HG03159 (cell line): ENCODE results near the gene SEPTIN11.
"Not testable (repeated sequence)": the region's sequence is repeated elsewhere in the genome, so short reads cannot be mapped to it uniquely, and the experiment has no call there.

ENCODE experiments used
- ATAC-seq: cut with Tn5 transposase; IDR thresholded peaks from one replicate; pipeline ENCODE4 v1.9.1; 2021; ENCODE audit warnings: mild to moderate bottlenecking, moderate library complexity; ENCODE audit not compliant: unreplicated experiment

Gene SEPTIN11

GRCh38 chr4:76951672-76952010 lies 2.1 kb downstream of the SEPTIN11 start:
- no peak for ATAC-seq

- no peak for ATAC-seq
Observed at GRCh38 chr4:76952071-76952470, 2.5 kb downstream of the SEPTIN11 start.

GRCh38 chr4:76952656-76953582 lies 3.4 kb downstream of the SEPTIN11 start:
- no peak for ATAC-seq

- no peak for ATAC-seq
Observed at GRCh38 chr4:76953956-76954355, 4.4 kb downstream of the SEPTIN11 start.

- ATAC-seq = no peak
Observed at GRCh38 chr4:76954489-76954888, 4.9 kb downstream of the SEPTIN11 start.

- ATAC-seq = no peak
Observed at GRCh38 chr4:76955182-76955581, 5.6 kb downstream of the SEPTIN11 start.

GRCh38 chr4:76957004-76957738 lies 7.6 kb downstream of the SEPTIN11 start:
- no peak for ATAC-seq

GRCh38 chr4:76958891-76959290 lies 9.3 kb downstream of the SEPTIN11 start:
- no peak for ATAC-seq

GRCh38 chr4:76960014-76960413 lies 10.5 kb downstream of the SEPTIN11 start:
- ATAC-seq = peak; percentile 79

- no peak for ATAC-seq
Observed at GRCh38 chr4:76962406-76963130, 13.0 kb downstream of the SEPTIN11 start.

GRCh38 chr4:76963131-76963750 lies 13.7 kb downstream of the SEPTIN11 start:
- ATAC-seq = no peak

- not testable (repeated sequence) for ATAC-seq
Observed at GRCh38 chr4:76963927-76964326, 14.4 kb downstream of the SEPTIN11 start.

- ATAC-seq = no peak
Observed at GRCh38 chr4:76964769-76965168, 15.2 kb downstream of the SEPTIN11 start.

GRCh38 chr4:76965866-76966579 lies 16.5 kb downstream of the SEPTIN11 start:
- no peak for ATAC-seq

- ATAC-seq = no peak
Observed at GRCh38 chr4:76968937-76969336, 19.4 kb downstream of the SEPTIN11 start.

- ATAC-seq = no peak
Observed at GRCh38 chr4:76969495-76969894, 19.9 kb downstream of the SEPTIN11 start.

- no peak for ATAC-seq
Observed at GRCh38 chr4:76969941-76970529, 20.5 kb downstream of the SEPTIN11 start.

- ATAC-seq = no peak
Observed at GRCh38 chr4:76972306-76972705, 22.8 kb downstream of the SEPTIN11 start.

GRCh38 chr4:76974150-76974549 lies 24.6 kb downstream of the SEPTIN11 start:
- no peak for ATAC-seq

GRCh38 chr4:76977113-76977512 lies 27.6 kb downstream of the SEPTIN11 start:
- ATAC-seq = no peak
